Naive thymus-derived CD4-positive, alpha-beta T cell (primary cell): ENCODE results near the gene BTG4. TPM values are rescaled to one million over a fixed set of nuclear protein-coding genes. Genes with fewer than 3 reads are reported as not detected.
A peak's percentile ranks its signal among the peaks of the same experiment; 100 is the strongest.

ENCODE experiments used
- ATAC-seq: fragments of 150-1000 bp; cut with Tn5 transposase; 2 replicates; pipeline ENCODE4 v1.10.0; 2021; ENCODE audit warnings: mild to moderate bottlenecking, moderate library complexity
- CTCF ChIA-PET: fragments of 350-600 bp; sonication (Branson Sonifier 250); formaldehyde crosslinking; loops from one replicate; lab custom pipeline; 2021; ENCODE audit warnings: antibody characterized with exemption; lab: Charles Lee
- POLR2A ChIA-PET: fragments of 350-600 bp; sonication (Branson Sonifier 250); formaldehyde crosslinking; loops from one replicate; lab custom pipeline; 2021; ENCODE audit warnings: antibody characterized with exemption, inconsistent platforms; lab: Charles Lee
- DNase-seq, 9 donors: peaks; one replicate each; pipeline versions ENCODE4 v3.0.0 to v3.0.0-alpha.2; 2020 to 2022; ENCODE audit warnings: mixed read lengths in 1 of 9
- H3K27ac ChIP-seq: one replicate; pipeline ENCODE4 v1.7.0; 2013; ENCODE audit warnings: mild to moderate bottlenecking, low read depth, low read length, moderate library complexity
- H3K27me3 ChIP-seq, 2 donors: one replicate each; pipeline ENCODE4 v1.7.0; 2013; ENCODE audit warnings: low read length in 2 of 2, mild to moderate bottlenecking in 2 of 2, moderate library complexity in 2 of 2; ENCODE audit not compliant: control insufficient read depth in 2 of 2, insufficient read depth in 2 of 2
- H3K36me3 ChIP-seq, 3 experiments: 1 replicate in 2 of 3; 2 replicates in 1 of 3; pipeline ENCODE4 v1.7.0; 2013; ENCODE audit warnings: low read length in 3 of 3, mild to moderate bottlenecking in 3 of 3, moderate library complexity in 1 of 3; ENCODE audit not compliant: insufficient read depth in 3 of 3, control insufficient read depth in 2 of 3
- H3K4me1 ChIP-seq, 2 donors: one replicate each; pipeline ENCODE4 v1.7.0; 2013; ENCODE audit warnings: low read length in 2 of 2, mild to moderate bottlenecking in 2 of 2, moderate library complexity in 1 of 2; ENCODE audit not compliant: control insufficient read depth in 2 of 2, insufficient read depth in 2 of 2
- H3K4me3 ChIP-seq: 2 replicates; pipeline ENCODE4 v1.7.0; 2013; ENCODE audit warnings: mild to moderate bottlenecking, low read length
- H3K9me3 ChIP-seq, 3 experiments: 1 replicate in 2 of 3; 2 replicates in 1 of 3; pipeline ENCODE4 v1.7.0; 2013; ENCODE audit warnings: low read length in 3 of 3; ENCODE audit not compliant: control insufficient read depth in 2 of 3
- H3K27ac Mint-ChIP-seq, 9 donors: one replicate each; pipeline ENCODE4 v1.8.0; 2020 to 2022; ENCODE audit warnings: mixed read lengths in 9 of 9, mild to moderate bottlenecking in 8 of 9, moderate library complexity in 5 of 9, inconsistent platforms in 2 of 9
- H3K27me3 Mint-ChIP-seq, 5 donors: one replicate each; pipeline ENCODE4 v1.8.0; 2021 to 2022; ENCODE audit warnings: mixed read lengths in 5 of 5, mild to moderate bottlenecking in 1 of 5
- H3K36me3 Mint-ChIP-seq, 5 donors: one replicate each; pipeline ENCODE4 v1.8.0; 2020 to 2022; ENCODE audit warnings: mixed read lengths in 5 of 5, mild to moderate bottlenecking in 3 of 5, inconsistent platforms in 1 of 5
- H3K4me1 Mint-ChIP-seq, 7 donors: one replicate each; pipeline ENCODE4 v1.8.0; 2020 to 2022; ENCODE audit warnings: mixed read lengths in 7 of 7, mild to moderate bottlenecking in 3 of 7, inconsistent platforms in 1 of 7
- H3K4me3 Mint-ChIP-seq, 10 donors: one replicate each; pipeline ENCODE4 v1.8.0; 2020 to 2022; ENCODE audit warnings: mild to moderate bottlenecking in 10 of 10, mixed read lengths in 10 of 10, moderate library complexity in 6 of 10, inconsistent platforms in 2 of 10
- H3K9me3 Mint-ChIP-seq, 11 donors: one replicate each; pipeline ENCODE4 v1.8.0; 2020 to 2022; ENCODE audit warnings: mixed read lengths in 11 of 11, mild to moderate bottlenecking in 4 of 11, inconsistent platforms in 1 of 11, moderate library complexity in 1 of 11
- intact Hi-C, 2 donors: fragments of 100-400 bp; cut with micrococcal nuclease; formaldehyde crosslinking; loops; one replicate each; pipeline ENCODE4 v1.15.1; 2023
- polyA plus RNA-seq, 2 donors: library from polyadenylated mRNA; unstranded; fragments of 300-500 nt; fragmentation: Illumina TruSeq; gene quantifications; one replicate each; pipeline ENCODE4 v1.2.3, GENCODE V29; 2021
- total RNA-seq, 6 experiments: library from RNA in 5 of 6; stranded (reverse) in 5 of 6; gene quantifications; 1 replicate in 5 of 6; 2 replicates in 1 of 6; pipeline ENCODE4 v1.2.3 and lab custom pipeline; 2021 to 2026

The BTG4 gene
- total and polyA plus RNA-seq, 7 experiments from 2014 or later: not detected

DNA sequence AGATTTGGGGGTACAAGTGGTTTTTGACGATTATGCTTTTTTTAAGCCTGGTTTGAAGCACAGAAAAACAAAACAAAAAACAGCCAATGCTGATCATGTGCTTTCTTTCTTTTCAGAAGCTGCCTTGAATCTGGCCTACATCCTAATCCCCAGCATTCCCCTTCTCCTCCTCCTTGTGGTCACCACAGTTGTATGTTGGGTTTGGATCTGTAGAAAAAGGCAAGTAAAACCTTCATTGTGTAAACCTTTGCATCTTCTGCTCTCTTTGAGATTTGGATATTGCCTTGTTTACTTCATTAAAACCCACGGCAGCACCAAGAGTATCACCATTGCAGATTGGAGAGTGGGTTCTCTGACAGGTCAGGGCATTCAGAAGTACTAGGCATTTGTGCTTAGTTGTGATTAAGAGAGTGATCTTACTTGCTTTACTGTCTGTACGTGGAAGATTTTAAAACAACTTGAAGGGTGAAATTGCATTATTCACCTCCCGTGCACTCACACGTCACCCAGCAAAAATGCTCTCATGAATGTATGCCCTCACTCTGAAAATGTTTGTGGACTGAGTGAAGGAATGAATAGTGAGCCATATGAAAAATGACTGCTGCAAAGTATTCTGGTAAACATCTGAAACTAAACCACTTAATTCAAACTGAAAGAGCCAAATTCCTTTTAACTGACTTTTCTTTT is 45.4 kb upstream of the BTG4 start:
- no peak for DNase-seq
- Mint-ChIP-seq H3K4me3 (no peak overlapping the region), H3K36me3 (peaks cover 0 to 13% (median 6%) of the 10 kb centered on the region in 5 donors), H3K4me1 (peaks cover 0 to 1% (median 0%) of the 10 kb centered on the region in 7 donors), H3K27me3 (peaks cover 0 to 9% (median 4%) of the 10 kb centered on the region in 5 donors), H3K27ac (peak overlapping the region in 1 of 9 donors; percentile 13), H3K9me3 (peaks cover 0 to 17% (median 10%) of the 10 kb centered on the region in 11 donors)
- H3K9me3 ChIP-seq: peaks cover 0 to 5% (median 0%) of the 10 kb centered on the region in 3 experiments
- no peaks in the 10 kb centered on the region for H3K4me1 ChIP-seq
- no peaks in the 10 kb centered on the region for H3K36me3 ChIP-seq
- ATAC-seq: no peak
- H3K27ac ChIP-seq: no peak overlapping the region
- ChIA-PET POLR2A (no interaction called here), CTCF (no interaction called here)
- no peaks in the 10 kb centered on the region for H3K27me3 ChIP-seq
- H3K4me3 ChIP-seq: no peak overlapping the region
- intact Hi-C loops: no loop called here

DNA sequence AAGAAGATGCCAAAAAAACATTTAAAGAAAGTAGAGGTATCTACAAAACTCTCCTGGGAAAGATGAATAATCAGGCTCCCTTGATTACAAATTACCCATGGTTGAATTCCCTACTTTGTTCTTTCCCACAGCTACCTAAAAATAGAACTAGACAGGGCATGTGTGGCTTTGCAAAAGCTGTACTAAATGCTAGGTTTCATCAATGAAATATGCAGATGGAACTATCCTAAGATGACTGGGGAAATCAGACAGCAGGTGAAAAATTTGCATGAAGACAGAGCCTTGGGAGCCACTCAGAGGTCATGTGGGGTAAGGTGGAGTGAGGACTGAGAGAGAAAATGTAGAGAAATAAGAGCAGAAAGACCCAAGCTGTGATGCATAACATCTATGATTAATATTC is 43.1 kb upstream of the BTG4 start:
- ATAC-seq: no peak
- intact Hi-C loops: no loop called here
- H3K36me3 ChIP-seq: no peaks in the 10 kb centered on the region
- H3K4me1 ChIP-seq: no peaks in the 10 kb centered on the region
- Mint-ChIP-seq H3K4me1 (no peaks in the 10 kb centered on the region), H3K27ac (no peak overlapping the region), H3K9me3 (peaks cover 0 to 17% (median 10%) of the 10 kb centered on the region in 11 donors), H3K36me3 (peaks cover 0 to 13% (median 6%) of the 10 kb centered on the region in 5 donors), H3K27me3 (peaks cover 4 to 19% (median 10%) of the 10 kb centered on the region in 5 donors), H3K4me3 (no peak overlapping the region)
- peaks cover 0 to 5% (median 0%) of the 10 kb centered on the region in 3 experiments for H3K9me3 ChIP-seq
- H3K4me3 ChIP-seq: no peak overlapping the region
- no peak for DNase-seq
- H3K27me3 ChIP-seq: no peaks in the 10 kb centered on the region
- CTCF ChIA-PET: no interaction called here
- no peak overlapping the region for H3K27ac ChIP-seq
- POLR2A ChIA-PET: no interaction called here

DNA sequence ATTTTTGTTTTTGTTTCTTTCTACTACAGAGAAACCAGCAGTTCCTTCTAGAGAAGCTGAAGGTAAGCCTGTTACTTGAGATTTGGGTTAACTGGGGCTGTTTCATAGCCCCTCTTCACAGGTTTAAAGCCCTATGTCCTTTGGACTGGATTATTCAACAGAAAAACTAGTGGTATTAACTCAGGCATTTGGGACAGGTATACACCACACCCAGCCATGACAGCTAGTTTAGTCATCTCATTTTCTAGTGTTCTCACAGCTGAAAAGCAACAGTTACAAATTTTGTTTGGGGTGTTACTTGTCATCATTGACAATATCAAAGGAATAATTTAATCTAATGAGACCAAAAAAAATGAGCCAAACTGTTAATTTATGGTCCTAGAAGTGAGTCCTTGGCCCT is 42.3 kb upstream of the BTG4 start:
- Histone ChIP-seq H3K27ac (no peak overlapping the region), H3K36me3 (no peaks in the 10 kb centered on the region), H3K4me3 (no peak overlapping the region), H3K9me3 (peaks cover 0 to 5% (median 0%) of the 10 kb centered on the region in 3 experiments), H3K4me1 (no peaks in the 10 kb centered on the region), H3K27me3 (no peaks in the 10 kb centered on the region)
- ATAC-seq (no peak), DNase-seq (no peak)
- Mint-ChIP-seq H3K27me3 (peaks cover 4 to 17% (median 13%) of the 10 kb centered on the region in 5 donors), H3K4me3 (no peak overlapping the region), H3K9me3 (peaks cover 0 to 17% (median 10%) of the 10 kb centered on the region in 11 donors), H3K36me3 (peaks cover 0 to 13% (median 6%) of the 10 kb centered on the region in 5 donors), H3K27ac (no peak overlapping the region), H3K4me1 (no peaks in the 10 kb centered on the region)
- POLR2A ChIA-PET: no interaction called here
- CTCF ChIA-PET: no interaction called here
- intact Hi-C loops: no loop called here

DNA sequence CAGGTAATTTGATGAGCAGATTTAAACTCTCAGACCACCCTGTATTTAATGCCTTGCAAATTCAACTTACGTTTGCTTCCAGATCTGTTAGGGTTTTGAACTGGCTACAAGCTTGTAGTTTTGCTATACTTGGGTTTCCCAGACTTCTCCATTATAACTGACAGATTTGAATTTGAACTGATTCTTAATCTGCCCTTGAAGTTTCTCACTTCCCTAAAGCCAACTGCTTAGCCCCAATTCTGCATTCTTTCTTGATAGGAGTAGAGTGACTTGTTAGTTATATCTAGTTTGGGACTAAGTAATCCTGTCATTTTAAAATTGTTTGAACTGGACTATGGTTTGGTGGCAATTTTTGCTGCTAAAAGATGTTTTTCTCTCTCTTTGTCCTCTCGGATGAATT is 38.1 kb upstream of the BTG4 start:
- no peaks in the 10 kb centered on the region for H3K4me1 ChIP-seq
- no peaks in the 10 kb centered on the region for H3K9me3 ChIP-seq
- intact Hi-C loops: no loop called here
- no peak overlapping the region for H3K4me3 ChIP-seq
- peaks cover 0 to 3% (median 2%) of the 10 kb centered on the region in 5 donors for H3K36me3 Mint-ChIP-seq
- H3K27ac ChIP-seq: no peak overlapping the region
- no peak for DNase-seq
- CTCF ChIA-PET: no interaction called here
- no peaks in the 10 kb centered on the region for H3K36me3 ChIP-seq
- peaks cover 4 to 32% (median 20%) of the 10 kb centered on the region in 5 donors for H3K27me3 Mint-ChIP-seq
- H3K4me3 Mint-ChIP-seq: no peak overlapping the region
- H3K9me3 Mint-ChIP-seq: peaks cover 0 to 2% (median 1%) of the 10 kb centered on the region in 11 donors
- no peaks in the 10 kb centered on the region for H3K4me1 Mint-ChIP-seq
- ATAC-seq: no peak
- no peaks in the 10 kb centered on the region for H3K27me3 ChIP-seq
- no peak overlapping the region for H3K27ac Mint-ChIP-seq
- POLR2A ChIA-PET: no interaction called here

DNA sequence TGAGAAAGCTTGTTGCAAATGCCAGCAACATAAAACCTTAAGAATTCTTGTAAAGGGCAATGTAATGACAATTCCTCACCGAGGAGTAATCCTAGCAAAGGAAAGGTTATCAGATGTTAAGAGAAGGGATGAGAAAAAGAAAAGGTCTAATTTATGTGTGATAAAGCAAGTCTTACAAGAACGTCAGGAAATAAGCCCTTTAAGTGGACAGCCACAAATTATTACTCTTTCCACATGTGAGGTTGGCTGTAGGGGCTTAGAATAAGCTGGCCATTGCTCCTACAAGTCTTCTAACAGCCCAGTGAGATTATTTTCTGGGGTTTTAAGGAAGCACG is 37.6 kb upstream of the BTG4 start:
- no peak for DNase-seq
- intact Hi-C loops: no loop called here
- Mint-ChIP-seq H3K27ac (no peak overlapping the region), H3K9me3 (no peaks in the 10 kb centered on the region), H3K4me1 (no peaks in the 10 kb centered on the region), H3K4me3 (no peak overlapping the region), H3K27me3 (peaks cover 4 to 35% (median 20%) of the 10 kb centered on the region in 5 donors), H3K36me3 (peaks cover 0 to 1% (median 0%) of the 10 kb centered on the region in 5 donors)
- POLR2A ChIA-PET: no interaction called here
- H3K4me1 ChIP-seq: no peaks in the 10 kb centered on the region
- CTCF ChIA-PET: no interaction called here
- H3K36me3 ChIP-seq: no peaks in the 10 kb centered on the region
- ATAC-seq: no peak
- no peaks in the 10 kb centered on the region for H3K27me3 ChIP-seq
- H3K27ac ChIP-seq: no peak overlapping the region
- H3K9me3 ChIP-seq: no peaks in the 10 kb centered on the region
- H3K4me3 ChIP-seq: no peak overlapping the region

DNA sequence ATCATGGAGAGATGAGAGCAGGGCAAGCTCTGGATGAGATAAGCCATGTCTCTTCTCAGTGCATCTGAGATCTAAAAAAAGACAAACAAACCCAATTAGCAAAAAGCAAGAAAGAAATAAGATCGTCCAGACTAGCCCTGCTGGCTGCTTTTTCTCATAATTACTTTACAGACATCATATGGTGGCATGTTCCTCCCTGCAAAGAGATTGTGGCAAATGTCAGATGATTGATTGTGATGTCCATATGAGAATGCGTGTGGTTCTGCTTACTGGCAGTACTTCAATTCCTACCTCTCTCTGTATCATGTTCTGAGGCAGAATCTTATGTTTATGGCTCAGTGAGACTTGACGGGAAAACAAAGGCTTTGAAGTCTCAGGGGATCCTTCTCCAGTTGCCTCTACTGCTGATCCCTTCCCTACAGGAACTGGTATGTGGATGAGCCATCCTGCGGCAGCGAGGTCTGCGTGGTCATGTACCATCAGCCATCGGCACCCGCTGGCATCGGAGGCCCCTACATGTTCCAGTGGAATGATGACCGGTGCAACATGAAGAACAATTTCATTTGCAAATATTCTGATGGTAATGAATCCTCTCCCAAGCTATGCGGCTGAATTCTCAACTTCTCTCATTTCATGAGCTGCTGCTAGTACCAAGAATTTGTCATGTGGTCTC is 37.1 kb upstream of the BTG4 start:
- H3K36me3 Mint-ChIP-seq: peaks cover 0 to 1% (median 0%) of the 10 kb centered on the region in 5 donors

More for the DNA sequence above, 37.1 kb upstream of the BTG4 start:
- CTCF ChIA-PET: no interaction called here
- H3K36me3 ChIP-seq: no peaks in the 10 kb centered on the region
- H3K4me3 Mint-ChIP-seq: no peak overlapping the region
- no peak overlapping the region for H3K27ac Mint-ChIP-seq
- no peak overlapping the region for H3K27ac ChIP-seq
- no peaks in the 10 kb centered on the region for H3K9me3 Mint-ChIP-seq
- H3K9me3 ChIP-seq: no peaks in the 10 kb centered on the region
- H3K27me3 ChIP-seq: no peaks in the 10 kb centered on the region
- H3K27me3 Mint-ChIP-seq: peaks cover 5 to 39% (median 20%) of the 10 kb centered on the region in 5 donors
- ATAC-seq (no peak), DNase-seq (no peak)
- no peak overlapping the region for H3K4me3 ChIP-seq
- no peaks in the 10 kb centered on the region for H3K4me1 Mint-ChIP-seq
- no peaks in the 10 kb centered on the region for H3K4me1 ChIP-seq
- POLR2A ChIA-PET: no interaction called here
- intact Hi-C loops: no loop called here
